ENCODE results near the gene CDK17.

The CDK17 gene

GRCh38 chr12:96314723-96315122 is 85.5 kb downstream of the CDK17 start:
- peaks cover 7% of the 10 kb centered on the region; the same call in 1 of the 2 replicates for H3K9me3 ChIP-seq (ENCODE audit: insufficient read depth, low read length)
- no peaks in the 10 kb centered on the region for H3K4me1 ChIP-seq (ENCODE audit: insufficient read depth, insufficient read length)
- peaks cover 10% of the 10 kb centered on the region for H3K36me3 ChIP-seq (ENCODE audit: insufficient read depth, insufficient read length, low read length)
- H3K4me3 ChIP-seq (ENCODE audit: insufficient read length, low read depth): no peak overlapping the region
- H3K9ac ChIP-seq (ENCODE audit: insufficient read length, low read depth): no peak overlapping the region
- no peak for TF ChIP-seq YY1 (IDR thresholded peaks at IDR 0.05; ENCODE audit: insufficient read depth, insufficient read length)
- no peak for TF ChIP-seq ZNF274 (IDR thresholded peaks at IDR 0.05; ENCODE audit: low read depth, low read length)
- no peak for TF ChIP-seq SUZ12 (IDR thresholded peaks at IDR 0.05; ENCODE audit: extremely low read depth, insufficient read depth, insufficient read length)
- DNase-seq (ENCODE audit: low read depth, low spot score): no peak
- H3K27me3 ChIP-seq (ENCODE audit: insufficient read depth, insufficient read length): no peaks in the 10 kb centered on the region

GRCh38 chr12:96313606-96314005 is 86.6 kb downstream of the CDK17 start:
- TF ChIP-seq YY1 (IDR thresholded peaks at IDR 0.05; ENCODE audit: insufficient read depth, insufficient read length): no peak
- TF ChIP-seq ZNF274 (IDR thresholded peaks at IDR 0.05; ENCODE audit: low read depth, low read length): no peak
- no peak for TF ChIP-seq SUZ12 (IDR thresholded peaks at IDR 0.05; ENCODE audit: extremely low read depth, insufficient read depth, insufficient read length)
- Histone ChIP-seq H3K36me3 (ENCODE audit: insufficient read depth, insufficient read length, low read length) (peaks cover 10% of the 10 kb centered on the region), H3K4me1 (ENCODE audit: insufficient read depth, insufficient read length) (no peaks in the 10 kb centered on the region), H3K4me3 (ENCODE audit: insufficient read length, low read depth) (no peak overlapping the region), H3K9me3 (ENCODE audit: insufficient read depth, low read length) (peaks cover 7% of the 10 kb centered on the region; the same call in 1 of the 2 replicates), H3K9ac (ENCODE audit: insufficient read length, low read depth) (no peak overlapping the region), H3K27me3 (ENCODE audit: insufficient read depth, insufficient read length) (no peaks in the 10 kb centered on the region)
- no peak for DNase-seq (ENCODE audit: low read depth, low spot score)

- DNase-seq (ENCODE audit: low read depth, low spot score): no peak
- Histone ChIP-seq H3K9ac (ENCODE audit: insufficient read length, low read depth) (no peak overlapping the region), H3K4me1 (ENCODE audit: insufficient read depth, insufficient read length) (no peaks in the 10 kb centered on the region), H3K36me3 (ENCODE audit: insufficient read depth, insufficient read length, low read length) (peaks cover 10% of the 10 kb centered on the region), H3K4me3 (ENCODE audit: insufficient read length, low read depth) (no peak overlapping the region), H3K27me3 (ENCODE audit: insufficient read depth, insufficient read length) (no peaks in the 10 kb centered on the region), H3K9me3 (ENCODE audit: insufficient read depth, low read length) (peaks cover 7% of the 10 kb centered on the region; the same call in 1 of the 2 replicates)
- TF ChIP-seq ZNF274 (IDR thresholded peaks at IDR 0.05; ENCODE audit: low read depth, low read length): no peak
- no peak for TF ChIP-seq YY1 (IDR thresholded peaks at IDR 0.05; ENCODE audit: insufficient read depth, insufficient read length)
- no peak for TF ChIP-seq SUZ12 (IDR thresholded peaks at IDR 0.05; ENCODE audit: extremely low read depth, insufficient read depth, insufficient read length)
Observed at GRCh38 chr12:96311191-96311590, 89.0 kb downstream of the CDK17 start.

GRCh38 chr12:96310067-96310466 is 90.2 kb downstream of the CDK17 start:
- Histone ChIP-seq H3K36me3 (ENCODE audit: insufficient read depth, insufficient read length, low read length) (peaks cover 10% of the 10 kb centered on the region), H3K9me3 (ENCODE audit: insufficient read depth, low read length) (peaks cover under 1% of the 10 kb centered on the region; the same call in 1 of the 2 replicates), H3K4me1 (ENCODE audit: insufficient read depth, insufficient read length) (no peaks in the 10 kb centered on the region), H3K4me3 (ENCODE audit: insufficient read length, low read depth) (no peak overlapping the region), H3K9ac (ENCODE audit: insufficient read length, low read depth) (no peak overlapping the region), H3K27me3 (ENCODE audit: insufficient read depth, insufficient read length) (no peaks in the 10 kb centered on the region)
- TF ChIP-seq ZNF274 (IDR thresholded peaks at IDR 0.05; ENCODE audit: low read depth, low read length) (no peak), YY1 (IDR thresholded peaks at IDR 0.05; ENCODE audit: insufficient read depth, insufficient read length) (no peak), SUZ12 (IDR thresholded peaks at IDR 0.05; ENCODE audit: extremely low read depth, insufficient read depth, insufficient read length) (no peak)
- no peak for DNase-seq (ENCODE audit: low read depth, low spot score)

GRCh38 chr12:96308881-96309280 is 91.4 kb downstream of the CDK17 start:
- DNase-seq (ENCODE audit: low read depth, low spot score): no peak
- Histone ChIP-seq H3K36me3 (ENCODE audit: insufficient read depth, insufficient read length, low read length) (peaks cover 10% of the 10 kb centered on the region), H3K27me3 (ENCODE audit: insufficient read depth, insufficient read length) (no peaks in the 10 kb centered on the region), H3K9me3 (ENCODE audit: insufficient read depth, low read length) (no peaks in the 10 kb centered on the region), H3K4me3 (ENCODE audit: insufficient read length, low read depth) (no peak overlapping the region), H3K4me1 (ENCODE audit: insufficient read depth, insufficient read length) (no peaks in the 10 kb centered on the region), H3K9ac (ENCODE audit: insufficient read length, low read depth) (no peak overlapping the region)
- TF ChIP-seq SUZ12 (IDR thresholded peaks at IDR 0.05; ENCODE audit: extremely low read depth, insufficient read depth, insufficient read length) (no peak), ZNF274 (IDR thresholded peaks at IDR 0.05; ENCODE audit: low read depth, low read length) (no peak), YY1 (IDR thresholded peaks at IDR 0.05; ENCODE audit: insufficient read depth, insufficient read length) (no peak)

- Histone ChIP-seq H3K4me3 (ENCODE audit: insufficient read length, low read depth) (no peak overlapping the region), H3K9ac (ENCODE audit: insufficient read length, low read depth) (no peak overlapping the region), H3K4me1 (ENCODE audit: insufficient read depth, insufficient read length) (no peaks in the 10 kb centered on the region), H3K36me3 (ENCODE audit: insufficient read depth, insufficient read length, low read length) (peaks cover 2% of the 10 kb centered on the region), H3K9me3 (ENCODE audit: insufficient read depth, low read length) (no peaks in the 10 kb centered on the region), H3K27me3 (ENCODE audit: insufficient read depth, insufficient read length) (no peaks in the 10 kb centered on the region)
- TF ChIP-seq YY1 (IDR thresholded peaks at IDR 0.05; ENCODE audit: insufficient read depth, insufficient read length) (no peak), SUZ12 (IDR thresholded peaks at IDR 0.05; ENCODE audit: extremely low read depth, insufficient read depth, insufficient read length) (no peak), ZNF274 (IDR thresholded peaks at IDR 0.05; ENCODE audit: low read depth, low read length) (no peak)
- DNase-seq (ENCODE audit: low read depth, low spot score): no peak
Observed at GRCh38 chr12:96305665-96306064, 94.6 kb downstream of the CDK17 start.

- no peak for DNase-seq (ENCODE audit: low read depth, low spot score)
- Histone ChIP-seq H3K9me3 (ENCODE audit: insufficient read depth, low read length) (no peaks in the 10 kb centered on the region), H3K4me3 (ENCODE audit: insufficient read length, low read depth) (no peak overlapping the region), H3K4me1 (ENCODE audit: insufficient read depth, insufficient read length) (no peaks in the 10 kb centered on the region), H3K36me3 (ENCODE audit: insufficient read depth, insufficient read length, low read length) (peaks cover 6% of the 10 kb centered on the region), H3K9ac (ENCODE audit: insufficient read length, low read depth) (no peak overlapping the region), H3K27me3 (ENCODE audit: insufficient read depth, insufficient read length) (no peaks in the 10 kb centered on the region)
- TF ChIP-seq ZNF274 (IDR thresholded peaks at IDR 0.05; ENCODE audit: low read depth, low read length): no peak
- no peak for TF ChIP-seq SUZ12 (IDR thresholded peaks at IDR 0.05; ENCODE audit: extremely low read depth, insufficient read depth, insufficient read length)
- no peak for TF ChIP-seq YY1 (IDR thresholded peaks at IDR 0.05; ENCODE audit: insufficient read depth, insufficient read length)
Observed at GRCh38 chr12:96303653-96304052, 96.6 kb downstream of the CDK17 start.

All from NT2/D1 (cell line).